ENCODE results near the gene PCK1. TPM values are rescaled to one million over a fixed set of nuclear protein-coding genes. Genes with fewer than 3 reads are reported as not detected.

Gene PCK1
- total RNA-seq, 1 experiment from 2014 or later: not detected

- WGBS (ENCODE audit: extremely low coverage, insufficient read length, low lambda C conversion rate): no CpG with 5 or more reads among the region's 6 CpGs
- Histone ChIP-seq H2BK120ac (ENCODE audit: low read depth, low read length, poor library complexity, severe bottlenecking) (no peak overlapping the region), H4K5ac (ENCODE audit: insufficient read length, low read depth, low read length) (no peak overlapping the region), H3K14ac (ENCODE audit: insufficient read depth, low read length) (no peak overlapping the region), H4K8ac (replicated peaks; ENCODE audit: insufficient read length, low read depth, low read length) (no peak overlapping the region), H2BK12ac (ENCODE audit: insufficient read length, low read depth, low read length) (no peak overlapping the region), H4K91ac (ENCODE audit: insufficient read length, low read depth, low read length) (no peak overlapping the region), H2BK20ac (ENCODE audit: low read depth, low read length, poor library complexity, severe bottlenecking) (no peak overlapping the region), H2AK5ac (ENCODE audit: insufficient read length, low read length) (no peak overlapping the region), H3K27ac (ENCODE audit: insufficient read length, low read depth, low read length) (no peak overlapping the region), H3K4me2 (ENCODE audit: insufficient read depth, insufficient read length, low read length) (no peak overlapping the region), H4K20me1 (ENCODE audit: control insufficient read depth, insufficient read depth, insufficient read length) (no peaks in the 10 kb centered on the region), H3K27me3 (ENCODE audit: insufficient read depth, low read length) (no peaks in the 10 kb centered on the region), H3K23me2 (ENCODE audit: insufficient read length, low read depth, low read length, poor library complexity, severe bottlenecking) (no peaks in the 10 kb centered on the region), H3K9ac (ENCODE audit: extremely low read depth, insufficient read length, low read length) (no peak overlapping the region), H3K9me3 (ENCODE audit: control insufficient read depth, low read depth, low read length) (no peaks in the 10 kb centered on the region), H2AFZ (ENCODE audit: low read length) (no peak overlapping the region), H3K79me2 (ENCODE audit: insufficient read depth, low read length) (no peaks in the 10 kb centered on the region), H2BK5ac (ENCODE audit: insufficient read length, low read length) (no peak overlapping the region), H3K56ac (ENCODE audit: insufficient read length, low read depth, low read length) (no peak overlapping the region), H3K23ac (ENCODE audit: insufficient read length, low read depth, low read length) (no peak overlapping the region), H3K4ac (ENCODE audit: low read depth, low read length) (no peak overlapping the region), H3K79me1 (ENCODE audit: insufficient read depth, low read depth, low read length, poor library complexity, severe bottlenecking) (no peaks in the 10 kb centered on the region), H3T11ph (ENCODE audit: low read length) (no peak overlapping the region), H3K4me1 (ENCODE audit: insufficient read depth, low read length) (no peaks in the 10 kb centered on the region; the same call in 1 of the 2 replicates), H2BK15ac (ENCODE audit: low read depth, low read length) (no peak overlapping the region), H3K18ac (ENCODE audit: insufficient read length, low read depth, low read length) (no peak overlapping the region)
- Mint-ChIP-seq H3K27ac (no peak overlapping the region), H3K4me1 (peaks cover 18 to 22% of the 10 kb centered on the region in 2 experiments), H3K4me3 (no peak overlapping the region), H3K9me3 (peaks cover 0 to 1% of the 10 kb centered on the region in 2 experiments; a peak in 1 of 5 replicates), H3K27me3 (ENCODE audit: low read depth) (peaks cover 3% of the 10 kb centered on the region), H3K36me3 (ENCODE audit: insufficient read depth in 1 of 3, low read depth in 3 of 3) (no peaks in the 10 kb centered on the region; a peak in 1 of 7 replicates)
- TF ChIP-seq CTCF (conservative IDR thresholded peaks at IDR 0.05): no peak
- no peak for DNase-seq
These were observed 33.2 kb upstream of the PCK1 start for GRCh38 chr20:57527728-57528127.

All from H9 (cell line).